Breast epithelium (tissue), 4 donors: Measurements from ENCODE around the gene TUBA1C. TPM values are rescaled to one million over a fixed set of nuclear protein-coding genes. Genes with fewer than 3 reads are reported as not detected.

Experiments used
- DNase-seq, 2 donors: peaks; one replicate each; pipeline ENCODE4 v3.0.0-alpha.2; 2019; ENCODE audit warnings: low spot score in 2 of 2
- H3K27ac ChIP-seq, 2 donors: fragments of 200-600 bp; sonication (generic) in 1 of 2; one replicate each; pipeline ENCODE4 v1.5.1; 2016 to 2019; ENCODE audit warnings: mild to moderate bottlenecking in 1 of 2
- H3K27me3 ChIP-seq, 2 donors: fragments of 200-600 bp; sonication (generic) in 1 of 2; one replicate each; pipeline versions ENCODE4 v1.5.1 to v1.6.0; 2017 to 2019; ENCODE audit warnings: control low read depth in 1 of 2, mild to moderate bottlenecking in 1 of 2
- H3K36me3 ChIP-seq: fragments of 200-600 bp; one replicate; pipeline ENCODE4 v1.5.1; 2019
- H3K4me1 ChIP-seq, 2 donors: fragments of 200-600 bp; sonication (generic); one replicate each; pipeline ENCODE4 v1.5.1; 2016 to 2019; ENCODE audit warnings: control low read depth in 1 of 2
- H3K4me3 ChIP-seq, 3 donors: fragments of 200-600 bp; sonication (generic); 1 replicate in 2 of 3; 2 replicates in 1 of 3; pipeline ENCODE4 v1.5.1; 2016 to 2019; ENCODE audit warnings: mild to moderate bottlenecking in 3 of 3, moderate library complexity in 2 of 3
- H3K9me3 ChIP-seq, 2 donors: fragments of 200-600 bp; sonication (generic) in 1 of 2; one replicate each; pipeline ENCODE4 v1.5.1; 2016 to 2019; ENCODE audit warnings: control low read depth in 1 of 2
- POLR2A ChIP-seq: fragments of 450-650 bp; IDR thresholded peaks from one replicate; pipeline ENCODE4 v1.6.1; 2016; ENCODE audit warnings: antibody characterized with exemption, mild to moderate bottlenecking, moderate library complexity
- POLR2AphosphoS5 ChIP-seq, 3 donors: sonication (generic); formaldehyde crosslinking; IDR thresholded peaks; one replicate each; pipeline ENCODE4 v1.6.1; 2017; ENCODE audit warnings: antibody characterized with exemption in 3 of 3
- intact Hi-C: fragments of 100-400 bp; cut with DNase I; formaldehyde crosslinking; loops from one replicate; pipeline ENCODE4 v1.15.1; 2023; ENCODE audit warnings: low total_unique reads
- total RNA-seq, 3 donors: library from RNA; depleted of rRNA; stranded (reverse); fragments of >200 nt; gene quantifications; one replicate each; pipeline ENCODE4 v1.1.0, GENCODE V29; 2016
- TF ChIP-seq, protein P1 (sequence below), 3 donors: fragments of 450-650 bp; IDR thresholded peaks; one replicate each; pipeline ENCODE4 v1.5.1; 2016 to 2017; ENCODE audit warnings: antibody characterized with exemption in 3 of 3, mild to moderate bottlenecking in 3 of 3, moderate library complexity in 3 of 3

Gene TUBA1C
- total RNA-seq, 3 donors from 2014 or later, result 91.9 to 123 (median 97.3) TPM

DNA sequence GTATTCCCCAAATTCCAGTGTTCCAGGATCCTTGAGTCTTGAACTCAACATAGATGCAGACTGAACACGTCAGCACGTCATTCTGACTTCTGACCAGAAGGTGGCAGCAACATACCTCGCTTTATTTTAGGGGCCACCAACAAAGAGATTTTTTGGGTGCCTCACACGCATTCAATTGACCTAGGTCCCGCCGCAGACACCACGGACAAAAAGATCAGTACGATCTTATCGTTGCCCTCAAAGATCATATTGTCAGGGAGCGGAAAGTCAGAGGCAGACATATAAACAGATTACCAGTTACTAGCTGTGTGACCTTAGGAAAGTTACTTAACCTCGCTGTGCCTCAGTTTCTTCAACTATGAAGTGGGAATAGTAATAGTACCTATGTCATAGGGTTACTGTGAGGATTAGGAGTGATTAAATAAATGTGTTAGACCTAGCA lies 23.6 kb downstream of the TUBA1C start:
- Histone ChIP-seq H3K4me1 (no peaks in the 10 kb centered on the region), H3K27ac (no peak overlapping the region), H3K27me3 (no peaks in the 10 kb centered on the region), H3K9me3 (no peaks in the 10 kb centered on the region), H3K4me3 (no peak overlapping the region), H3K36me3 (no peaks in the 10 kb centered on the region)
- TF ChIP-seq, protein P1, sequence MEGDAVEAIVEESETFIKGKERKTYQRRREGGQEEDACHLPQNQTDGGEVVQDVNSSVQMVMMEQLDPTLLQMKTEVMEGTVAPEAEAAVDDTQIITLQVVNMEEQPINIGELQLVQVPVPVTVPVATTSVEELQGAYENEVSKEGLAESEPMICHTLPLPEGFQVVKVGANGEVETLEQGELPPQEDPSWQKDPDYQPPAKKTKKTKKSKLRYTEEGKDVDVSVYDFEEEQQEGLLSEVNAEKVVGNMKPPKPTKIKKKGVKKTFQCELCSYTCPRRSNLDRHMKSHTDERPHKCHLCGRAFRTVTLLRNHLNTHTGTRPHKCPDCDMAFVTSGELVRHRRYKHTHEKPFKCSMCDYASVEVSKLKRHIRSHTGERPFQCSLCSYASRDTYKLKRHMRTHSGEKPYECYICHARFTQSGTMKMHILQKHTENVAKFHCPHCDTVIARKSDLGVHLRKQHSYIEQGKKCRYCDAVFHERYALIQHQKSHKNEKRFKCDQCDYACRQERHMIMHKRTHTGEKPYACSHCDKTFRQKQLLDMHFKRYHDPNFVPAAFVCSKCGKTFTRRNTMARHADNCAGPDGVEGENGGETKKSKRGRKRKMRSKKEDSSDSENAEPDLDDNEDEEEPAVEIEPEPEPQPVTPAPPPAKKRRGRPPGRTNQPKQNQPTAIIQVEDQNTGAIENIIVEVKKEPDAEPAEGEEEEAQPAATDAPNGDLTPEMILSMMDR (IDR thresholded peaks at IDR 0.05), result peak; percentile 64 to 82 (median 79)
- TF ChIP-seq POLR2AphosphoS5 (IDR thresholded peaks at IDR 0.05), result no peak
- intact Hi-C loops, result loop anchor here (5.0 kb wide), 1 partner anchor 466 kb away; no protein-coding TSS in a partner anchor
- DNase-seq, result peak in 1 of 2 donors; percentile 49

- intact Hi-C loops, result loop anchor here (5.0 kb wide), 1 partner anchor 467 kb away; no protein-coding TSS in a partner anchor
- no peak overlapping the region for H3K4me3 ChIP-seq
- no peaks in the 10 kb centered on the region for H3K36me3 ChIP-seq
- no peak overlapping the region for H3K27ac ChIP-seq
- no peaks in the 10 kb centered on the region for H3K4me1 ChIP-seq
- no peaks in the 10 kb centered on the region for H3K9me3 ChIP-seq
- no peak for DNase-seq
- H3K27me3 ChIP-seq, result no peaks in the 10 kb centered on the region
- TF ChIP-seq POLR2A, result no peak
- TF ChIP-seq, protein P1 (IDR thresholded peaks at IDR 0.05), result no peak
- TF ChIP-seq POLR2AphosphoS5 (IDR thresholded peaks at IDR 0.05), result no peak
These were observed 24.2 kb downstream of the TUBA1C start for GRCh38 chr12:49288922-49289555.

- H3K27ac ChIP-seq, result peak overlapping the region; percentile 25 to 69
- H3K36me3 ChIP-seq, result no peaks in the 10 kb centered on the region
- intact Hi-C loops, result no loop called here
- peaks cover 11 to 30% of the 10 kb centered on the region in 2 donors for H3K27me3 ChIP-seq
- H3K9me3 ChIP-seq, result no peaks in the 10 kb centered on the region
- TF ChIP-seq POLR2AphosphoS5 (IDR thresholded peaks at IDR 0.05) (no peak), POLR2A (no peak)
- TF ChIP-seq, protein P1 (IDR thresholded peaks at IDR 0.05), result no peak
- peak overlapping the region in 1 of 3 donors; percentile 48 for H3K4me3 ChIP-seq
- no peak for DNase-seq
- H3K4me1 ChIP-seq, result peaks cover 0 to 7% of the 10 kb centered on the region in 2 donors
These were observed 27.8 kb downstream of the TUBA1C start for GRCh38 chr12:49292729-49293055.

DNA sequence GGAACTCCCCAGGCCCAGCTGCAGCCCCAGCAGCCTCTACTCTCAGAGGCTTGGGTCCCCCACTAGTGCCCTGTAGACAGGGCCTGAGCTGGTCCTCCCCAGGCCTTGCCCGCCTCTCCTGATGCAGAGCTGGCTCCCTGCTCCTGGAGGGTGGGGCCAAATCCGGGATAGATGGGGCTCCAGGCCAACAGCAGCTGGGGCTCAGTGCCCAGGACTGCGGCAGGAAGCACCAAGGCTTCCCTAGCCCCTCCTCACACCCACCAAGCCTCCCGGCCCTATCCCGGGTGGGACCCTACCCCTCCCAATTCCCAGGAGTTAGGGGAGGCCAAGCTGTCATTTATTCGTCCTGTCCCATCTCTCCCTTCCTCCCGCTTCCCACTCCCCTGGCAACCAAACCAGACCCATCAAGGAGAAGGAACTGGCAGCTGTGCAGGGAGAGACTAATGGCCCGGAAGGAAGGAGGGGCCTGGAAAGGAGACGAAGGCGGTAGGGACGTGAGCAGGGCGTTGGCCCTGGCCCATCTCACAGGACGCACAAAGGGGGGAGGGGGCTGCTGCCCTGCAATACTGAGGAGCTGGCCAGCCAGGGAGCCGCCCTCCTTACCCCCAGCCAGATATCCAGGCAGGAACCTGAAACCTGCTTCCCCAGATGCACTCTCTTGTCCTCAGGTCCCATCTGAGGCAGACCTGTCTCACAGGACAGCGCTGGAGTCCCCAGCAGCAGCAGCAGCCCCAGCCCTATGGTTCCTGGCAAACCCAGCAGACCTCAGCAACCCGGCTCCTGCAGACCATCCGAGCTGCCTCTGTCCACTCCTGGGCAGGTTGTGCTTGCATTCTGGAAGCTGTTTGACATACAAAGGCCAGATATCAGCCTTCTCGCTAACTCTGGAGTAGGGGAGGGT lies 28.4 kb downstream of the TUBA1C start:
- no peak for TF ChIP-seq POLR2A
- intact Hi-C loops, result no loop called here
- DNase-seq, result no peak
- peaks cover 11 to 36% of the 10 kb centered on the region in 2 donors for H3K27me3 ChIP-seq
- H3K4me3 ChIP-seq, result peak overlapping the region in 2 of 3 donors; percentile 26 to 48
- peak overlapping the region; percentile 25 to 69 for H3K27ac ChIP-seq
- H3K4me1 ChIP-seq, result peaks cover 0 to 7% of the 10 kb centered on the region in 2 donors
- H3K36me3 ChIP-seq, result no peaks in the 10 kb centered on the region
- no peaks in the 10 kb centered on the region for H3K9me3 ChIP-seq

DNA sequence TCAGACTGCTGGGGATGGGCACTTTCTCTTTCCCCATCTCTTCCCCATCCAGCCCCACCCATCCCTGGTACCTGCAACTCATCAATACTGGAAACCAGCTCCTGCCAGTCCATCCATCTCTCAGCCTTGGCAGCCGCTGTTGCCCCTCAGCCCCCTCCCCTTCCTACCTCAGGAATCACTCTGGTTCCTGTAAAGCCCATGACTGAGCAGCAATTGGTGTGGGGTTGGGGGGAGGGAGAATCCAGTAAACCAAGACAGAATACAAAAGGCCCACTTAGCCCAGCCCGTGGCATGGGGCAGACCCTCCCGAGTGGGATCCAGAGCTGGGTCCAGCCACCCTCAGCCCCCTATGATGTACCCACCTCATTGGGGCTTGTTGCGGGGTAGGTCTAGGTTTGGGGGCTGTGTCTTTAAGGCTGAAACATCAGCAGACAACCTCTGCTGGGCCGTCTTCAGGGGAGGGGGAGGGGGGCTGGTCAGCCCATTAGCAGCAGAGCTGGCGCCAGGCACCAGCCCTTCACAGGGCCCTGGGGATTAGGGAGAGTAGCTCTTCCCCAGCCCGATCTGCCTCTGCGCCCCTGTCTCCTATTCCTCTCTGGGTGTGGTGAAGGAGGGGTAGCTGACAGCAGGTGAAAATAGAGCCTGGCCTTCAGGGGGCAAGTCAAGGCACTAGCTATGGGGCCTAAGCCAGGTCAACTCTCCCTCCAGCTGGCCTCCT lies 29.4 kb downstream of the TUBA1C start:
- Histone ChIP-seq H3K4me1 (peaks cover 0 to 7% of the 10 kb centered on the region in 2 donors), H3K27ac (no peak overlapping the region), H3K9me3 (no peaks in the 10 kb centered on the region), H3K4me3 (no peak overlapping the region), H3K27me3 (peaks cover 11 to 44% of the 10 kb centered on the region in 2 donors), H3K36me3 (no peaks in the 10 kb centered on the region)
- TF ChIP-seq POLR2AphosphoS5 (IDR thresholded peaks at IDR 0.05) (no peak), POLR2A (no peak)
- TF ChIP-seq, protein P1 (IDR thresholded peaks at IDR 0.05), result no peak
- intact Hi-C loops, result no loop called here
- no peak for DNase-seq
